ENCODE data around the gene LIMK2.

DNA sequence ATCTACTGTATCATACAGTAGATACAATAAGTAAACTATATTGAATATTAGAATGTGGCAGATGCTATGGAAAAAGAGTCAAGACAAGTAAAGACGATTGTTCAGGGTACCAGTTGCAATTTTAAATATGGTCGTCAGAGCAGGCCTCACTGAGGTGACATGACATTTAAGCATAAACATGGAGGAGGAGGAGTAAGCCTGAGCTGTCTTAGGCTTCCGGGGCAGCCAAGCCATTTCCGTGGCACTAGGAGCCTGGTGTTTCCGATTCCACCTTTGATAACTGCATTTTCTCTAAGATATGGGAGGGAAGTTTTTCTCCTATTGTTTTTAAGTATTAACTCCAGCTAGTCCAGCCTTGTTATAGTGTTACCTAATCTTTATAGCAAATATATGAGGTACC, 65.6 kb downstream of the LIMK2 start:
- TF ChIP-seq, protein P1, sequence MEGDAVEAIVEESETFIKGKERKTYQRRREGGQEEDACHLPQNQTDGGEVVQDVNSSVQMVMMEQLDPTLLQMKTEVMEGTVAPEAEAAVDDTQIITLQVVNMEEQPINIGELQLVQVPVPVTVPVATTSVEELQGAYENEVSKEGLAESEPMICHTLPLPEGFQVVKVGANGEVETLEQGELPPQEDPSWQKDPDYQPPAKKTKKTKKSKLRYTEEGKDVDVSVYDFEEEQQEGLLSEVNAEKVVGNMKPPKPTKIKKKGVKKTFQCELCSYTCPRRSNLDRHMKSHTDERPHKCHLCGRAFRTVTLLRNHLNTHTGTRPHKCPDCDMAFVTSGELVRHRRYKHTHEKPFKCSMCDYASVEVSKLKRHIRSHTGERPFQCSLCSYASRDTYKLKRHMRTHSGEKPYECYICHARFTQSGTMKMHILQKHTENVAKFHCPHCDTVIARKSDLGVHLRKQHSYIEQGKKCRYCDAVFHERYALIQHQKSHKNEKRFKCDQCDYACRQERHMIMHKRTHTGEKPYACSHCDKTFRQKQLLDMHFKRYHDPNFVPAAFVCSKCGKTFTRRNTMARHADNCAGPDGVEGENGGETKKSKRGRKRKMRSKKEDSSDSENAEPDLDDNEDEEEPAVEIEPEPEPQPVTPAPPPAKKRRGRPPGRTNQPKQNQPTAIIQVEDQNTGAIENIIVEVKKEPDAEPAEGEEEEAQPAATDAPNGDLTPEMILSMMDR (IDR thresholded peaks at IDR 0.05), result no peak
- TF ChIP-seq TCF7 (CRISPR knock-in tag; IDR thresholded peaks at IDR 0.05; ENCODE audit: low read depth) (no peak), ETV6 (CRISPR knock-in tag; IDR thresholded peaks at IDR 0.05) (no peak), ATF1 (CRISPR knock-in tag; IDR thresholded peaks at IDR 0.05) (no peak), ZNF263 (CRISPR knock-in tag; IDR thresholded peaks at IDR 0.05; ENCODE audit: low read depth) (no peak), TEAD4 (CRISPR knock-in tag; IDR thresholded peaks at IDR 0.05) (no peak), SOX15 (CRISPR knock-in tag; IDR thresholded peaks at IDR 0.05) (no peak), NR1H2 (CRISPR knock-in tag; IDR thresholded peaks at IDR 0.05) (no peak)
- TF ChIP-seq, protein P2, sequence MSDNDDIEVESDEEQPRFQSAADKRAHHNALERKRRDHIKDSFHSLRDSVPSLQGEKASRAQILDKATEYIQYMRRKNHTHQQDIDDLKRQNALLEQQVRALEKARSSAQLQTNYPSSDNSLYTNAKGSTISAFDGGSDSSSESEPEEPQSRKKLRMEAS (CRISPR knock-in tag; IDR thresholded peaks at IDR 0.05), result no peak
- TF ChIP-seq, protein P3, sequence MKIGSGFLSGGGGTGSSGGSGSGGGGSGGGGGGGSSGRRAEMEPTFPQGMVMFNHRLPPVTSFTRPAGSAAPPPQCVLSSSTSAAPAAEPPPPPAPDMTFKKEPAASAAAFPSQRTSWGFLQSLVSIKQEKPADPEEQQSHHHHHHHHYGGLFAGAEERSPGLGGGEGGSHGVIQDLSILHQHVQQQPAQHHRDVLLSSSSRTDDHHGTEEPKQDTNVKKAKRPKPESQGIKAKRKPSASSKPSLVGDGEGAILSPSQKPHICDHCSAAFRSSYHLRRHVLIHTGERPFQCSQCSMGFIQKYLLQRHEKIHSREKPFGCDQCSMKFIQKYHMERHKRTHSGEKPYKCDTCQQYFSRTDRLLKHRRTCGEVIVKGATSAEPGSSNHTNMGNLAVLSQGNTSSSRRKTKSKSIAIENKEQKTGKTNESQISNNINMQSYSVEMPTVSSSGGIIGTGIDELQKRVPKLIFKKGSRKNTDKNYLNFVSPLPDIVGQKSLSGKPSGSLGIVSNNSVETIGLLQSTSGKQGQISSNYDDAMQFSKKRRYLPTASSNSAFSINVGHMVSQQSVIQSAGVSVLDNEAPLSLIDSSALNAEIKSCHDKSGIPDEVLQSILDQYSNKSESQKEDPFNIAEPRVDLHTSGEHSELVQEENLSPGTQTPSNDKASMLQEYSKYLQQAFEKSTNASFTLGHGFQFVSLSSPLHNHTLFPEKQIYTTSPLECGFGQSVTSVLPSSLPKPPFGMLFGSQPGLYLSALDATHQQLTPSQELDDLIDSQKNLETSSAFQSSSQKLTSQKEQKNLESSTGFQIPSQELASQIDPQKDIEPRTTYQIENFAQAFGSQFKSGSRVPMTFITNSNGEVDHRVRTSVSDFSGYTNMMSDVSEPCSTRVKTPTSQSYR (CRISPR knock-in tag; IDR thresholded peaks at IDR 0.05), result no peak
